A673 (cell line): ENCODE data around the gene CYP11A1.

Source experiments
- CTCF ChIP-seq: fragments of 300-800, 200-600 bp; sonication (generic); conservative IDR thresholded peaks from 2 replicates; pipeline ENCODE4 v1.5.1; 2017; ENCODE audit warnings: low read depth, mild to moderate bottlenecking, antibody characterized with exemption, low read length, moderate library complexity, mixed read lengths
- EZH2 ChIP-seq: fragments of 200-600 bp; sonication (generic); IDR thresholded peaks from 2 replicates; pipeline ENCODE4 v1.6.1; 2017; ENCODE audit warnings: borderline replicate concordance, low read depth, mild to moderate bottlenecking, mixed read lengths, antibody characterized with exemption, low read length; ENCODE audit not compliant: poor library complexity, severe bottlenecking

GRCh38 chr15:74397239-74398068, 30.0 kb upstream of the CYP11A1 start:
- TF ChIP-seq EZH2 (no peak), CTCF (no peak)
